Measurements from ENCODE around the gene TKFC.

DNA sequence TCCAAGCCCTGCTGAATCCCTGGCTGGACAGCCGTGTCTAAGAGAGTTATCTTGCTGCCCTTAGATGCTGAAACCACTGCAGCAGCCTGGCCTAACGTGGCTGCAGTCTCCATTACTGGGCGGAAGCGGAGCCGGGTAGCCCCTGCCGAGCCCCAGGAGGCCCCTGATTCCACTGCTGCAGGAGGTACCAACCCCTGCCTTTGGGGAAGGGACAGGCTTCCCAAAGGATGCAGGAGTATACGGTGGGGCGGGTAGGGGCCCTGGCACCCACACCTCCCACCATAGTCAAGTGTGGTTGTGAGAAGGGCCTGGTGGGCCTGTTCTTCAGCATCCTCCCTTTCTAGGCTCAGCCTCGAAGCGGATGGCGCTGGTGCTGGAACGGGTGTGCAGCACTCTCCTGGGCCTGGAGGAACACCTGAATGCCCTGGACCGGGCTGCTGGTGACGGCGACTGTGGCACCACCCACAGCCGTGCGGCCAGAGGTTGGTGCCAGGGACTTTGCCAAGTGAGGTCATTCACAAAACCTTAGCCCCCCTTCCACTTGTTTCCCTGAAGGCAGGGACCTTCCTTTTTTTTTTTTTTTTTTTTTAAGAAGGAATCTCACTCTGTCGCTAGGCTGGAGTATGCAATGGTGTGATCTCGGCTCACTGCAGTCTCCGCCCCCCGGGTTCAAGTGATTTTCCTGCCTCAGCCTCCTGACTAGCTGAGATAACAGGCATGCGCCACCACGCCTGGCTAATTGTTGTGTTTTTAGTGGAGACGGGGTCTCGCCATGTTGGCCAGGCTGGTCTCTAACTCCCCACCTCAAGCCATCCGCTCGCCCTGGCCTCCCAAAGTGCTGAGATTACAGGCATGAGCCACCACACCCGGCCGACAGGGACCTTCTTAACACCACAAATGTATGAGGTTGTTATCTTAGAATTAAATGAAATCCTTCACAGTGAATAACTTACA is 11.0 kb downstream of the TKFC start:
- TF ChIP-seq POLR2AphosphoS5 (IDR thresholded peaks at IDR 0.05) = no peak
- no peak for TF ChIP-seq POLR2A (IDR thresholded peaks at IDR 0.05)
